HL-60 (cell line): Measurements from ENCODE around the gene GPR137.

Source experiments
- GABPA ChIP-seq: IDR thresholded peaks from 2 replicates; pipeline ENCODE4 v1.6.1; 2012; ENCODE audit warnings: low read depth
- POLR2AphosphoS5 ChIP-seq: IDR thresholded peaks from 2 replicates; pipeline ENCODE4 v1.6.1; 2012; ENCODE audit warnings: low read depth
- TF ChIP-seq, protein P1 (sequence below): IDR thresholded peaks from one replicate; pipeline ENCODE4 v1.5.1; 2011; ENCODE audit warnings: low read length, control low read depth, inconsistent platforms; ENCODE audit not compliant: insufficient read depth
- TF ChIP-seq, protein P2 (sequence below): IDR thresholded peaks from 2 replicates; pipeline ENCODE4 v1.6.1; 2012; ENCODE audit warnings: low read depth; ENCODE audit not compliant: insufficient replicate concordance

DNA sequence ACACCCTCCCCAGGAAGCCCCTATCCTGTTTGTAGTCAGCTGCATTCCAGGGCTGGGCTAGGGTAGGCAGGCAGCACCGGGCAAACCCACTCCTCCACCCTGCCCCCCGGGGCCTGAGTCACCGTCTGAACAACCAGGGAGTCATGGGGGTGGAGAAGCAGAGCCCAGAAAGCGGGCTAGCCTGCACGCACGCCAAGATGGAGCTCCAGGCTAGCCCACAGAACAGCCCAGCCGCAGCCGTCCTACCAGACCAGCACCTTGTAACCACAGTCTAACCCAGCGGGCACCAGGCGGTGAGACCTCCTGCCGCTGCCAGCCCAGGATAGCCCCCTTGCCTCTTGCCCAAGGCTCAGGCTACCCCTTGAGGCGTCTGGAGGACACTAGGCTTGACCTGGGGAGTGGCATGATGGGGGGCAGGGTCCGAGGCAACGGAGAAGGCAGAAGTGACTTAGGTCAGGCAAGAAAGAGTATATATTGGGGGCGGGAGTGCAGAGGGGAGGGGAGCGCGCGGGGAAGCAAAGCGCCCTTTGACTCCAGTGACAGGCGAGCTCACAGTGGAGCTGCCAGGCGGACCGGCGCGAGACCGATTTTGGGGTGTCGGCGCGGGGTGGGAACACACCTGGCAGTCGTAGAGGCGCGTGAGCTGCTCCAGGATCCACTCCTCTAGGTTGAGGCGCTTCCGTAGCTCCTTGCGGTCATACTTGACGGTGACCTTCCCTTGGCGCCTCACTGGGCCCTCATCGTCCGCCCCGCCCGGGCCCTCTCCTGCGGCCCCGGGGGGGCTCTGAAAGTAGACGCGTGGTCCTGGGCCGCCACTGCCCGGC lies 39.6 kb upstream of the GPR137 start:
- TF ChIP-seq, protein P1, sequence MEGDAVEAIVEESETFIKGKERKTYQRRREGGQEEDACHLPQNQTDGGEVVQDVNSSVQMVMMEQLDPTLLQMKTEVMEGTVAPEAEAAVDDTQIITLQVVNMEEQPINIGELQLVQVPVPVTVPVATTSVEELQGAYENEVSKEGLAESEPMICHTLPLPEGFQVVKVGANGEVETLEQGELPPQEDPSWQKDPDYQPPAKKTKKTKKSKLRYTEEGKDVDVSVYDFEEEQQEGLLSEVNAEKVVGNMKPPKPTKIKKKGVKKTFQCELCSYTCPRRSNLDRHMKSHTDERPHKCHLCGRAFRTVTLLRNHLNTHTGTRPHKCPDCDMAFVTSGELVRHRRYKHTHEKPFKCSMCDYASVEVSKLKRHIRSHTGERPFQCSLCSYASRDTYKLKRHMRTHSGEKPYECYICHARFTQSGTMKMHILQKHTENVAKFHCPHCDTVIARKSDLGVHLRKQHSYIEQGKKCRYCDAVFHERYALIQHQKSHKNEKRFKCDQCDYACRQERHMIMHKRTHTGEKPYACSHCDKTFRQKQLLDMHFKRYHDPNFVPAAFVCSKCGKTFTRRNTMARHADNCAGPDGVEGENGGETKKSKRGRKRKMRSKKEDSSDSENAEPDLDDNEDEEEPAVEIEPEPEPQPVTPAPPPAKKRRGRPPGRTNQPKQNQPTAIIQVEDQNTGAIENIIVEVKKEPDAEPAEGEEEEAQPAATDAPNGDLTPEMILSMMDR = no peak
- TF ChIP-seq GABPA = no peak
- TF ChIP-seq, protein P2, sequence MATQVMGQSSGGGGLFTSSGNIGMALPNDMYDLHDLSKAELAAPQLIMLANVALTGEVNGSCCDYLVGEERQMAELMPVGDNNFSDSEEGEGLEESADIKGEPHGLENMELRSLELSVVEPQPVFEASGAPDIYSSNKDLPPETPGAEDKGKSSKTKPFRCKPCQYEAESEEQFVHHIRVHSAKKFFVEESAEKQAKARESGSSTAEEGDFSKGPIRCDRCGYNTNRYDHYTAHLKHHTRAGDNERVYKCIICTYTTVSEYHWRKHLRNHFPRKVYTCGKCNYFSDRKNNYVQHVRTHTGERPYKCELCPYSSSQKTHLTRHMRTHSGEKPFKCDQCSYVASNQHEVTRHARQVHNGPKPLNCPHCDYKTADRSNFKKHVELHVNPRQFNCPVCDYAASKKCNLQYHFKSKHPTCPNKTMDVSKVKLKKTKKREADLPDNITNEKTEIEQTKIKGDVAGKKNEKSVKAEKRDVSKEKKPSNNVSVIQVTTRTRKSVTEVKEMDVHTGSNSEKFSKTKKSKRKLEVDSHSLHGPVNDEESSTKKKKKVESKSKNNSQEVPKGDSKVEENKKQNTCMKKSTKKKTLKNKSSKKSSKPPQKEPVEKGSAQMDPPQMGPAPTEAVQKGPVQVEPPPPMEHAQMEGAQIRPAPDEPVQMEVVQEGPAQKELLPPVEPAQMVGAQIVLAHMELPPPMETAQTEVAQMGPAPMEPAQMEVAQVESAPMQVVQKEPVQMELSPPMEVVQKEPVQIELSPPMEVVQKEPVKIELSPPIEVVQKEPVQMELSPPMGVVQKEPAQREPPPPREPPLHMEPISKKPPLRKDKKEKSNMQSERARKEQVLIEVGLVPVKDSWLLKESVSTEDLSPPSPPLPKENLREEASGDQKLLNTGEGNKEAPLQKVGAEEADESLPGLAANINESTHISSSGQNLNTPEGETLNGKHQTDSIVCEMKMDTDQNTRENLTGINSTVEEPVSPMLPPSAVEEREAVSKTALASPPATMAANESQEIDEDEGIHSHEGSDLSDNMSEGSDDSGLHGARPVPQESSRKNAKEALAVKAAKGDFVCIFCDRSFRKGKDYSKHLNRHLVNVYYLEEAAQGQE = no peak
- peak; percentile 42; the same call in 1 of the 2 replicates for TF ChIP-seq POLR2AphosphoS5
